Chondrocyte (in vitro differentiated cells): Measurements from ENCODE around the gene LAG3. TPM values are rescaled to one million over a fixed set of nuclear protein-coding genes. Genes with fewer than 3 reads are reported as not detected.

ENCODE experiments used
- DNase-seq: peaks from one replicate; pipeline ENCODE4 v3.0.0; 2021; ENCODE audit warnings: mixed read lengths, low spot score
- H3K27ac Mint-ChIP-seq: one replicate; pipeline ENCODE4 v1.8.0; 2021; ENCODE audit warnings: mild to moderate bottlenecking, moderate library complexity, mixed read lengths; ENCODE audit not compliant: unreplicated experiment
- H3K27me3 Mint-ChIP-seq: 2 replicates; pipeline ENCODE4 v1.8.0; 2021; ENCODE audit warnings: low read depth, mixed read lengths
- H3K36me3 Mint-ChIP-seq: 2 replicates; pipeline ENCODE4 v1.8.0; 2021; ENCODE audit warnings: low read depth, mixed read lengths
- H3K4me1 Mint-ChIP-seq: 2 replicates; pipeline ENCODE4 v1.8.0; 2021; ENCODE audit warnings: low read depth, mild to moderate bottlenecking, mixed read lengths
- H3K4me3 Mint-ChIP-seq: one replicate; pipeline ENCODE4 v1.8.0; 2021; ENCODE audit warnings: mild to moderate bottlenecking, moderate library complexity, mixed read lengths; ENCODE audit not compliant: unreplicated experiment
- H3K9me3 Mint-ChIP-seq: 2 replicates; pipeline ENCODE4 v1.8.0; 2021; ENCODE audit warnings: low read depth, mixed read lengths
- CTCF ChIP-seq: fragments of 200-600 bp; sonication (generic); IDR thresholded peaks from 2 replicates; pipeline ENCODE4 v1.5.0; 2021; ENCODE audit warnings: antibody characterized with exemption, mild to moderate bottlenecking, moderate library complexity
- total RNA-seq: library from RNA; stranded (reverse); gene quantifications from 3 replicates; pipeline ENCODE4 v1.2.1, GENCODE V29; 2021

LAG3 gene
- total RNA-seq, 1 donor from 2014 or later = 1.0 TPM

GRCh38 chr12:6810758-6811157, 38.4 kb downstream of the LAG3 start:
- H3K27me3 Mint-ChIP-seq = no peaks in the 10 kb centered on the region
- H3K27ac Mint-ChIP-seq = no peak overlapping the region
- no peak overlapping the region for H3K4me3 Mint-ChIP-seq
- no peaks in the 10 kb centered on the region for H3K9me3 Mint-ChIP-seq
- TF ChIP-seq CTCF = no peak
- no peaks in the 10 kb centered on the region for H3K36me3 Mint-ChIP-seq
- no peak for DNase-seq
- no peaks in the 10 kb centered on the region for H3K4me1 Mint-ChIP-seq

DNA sequence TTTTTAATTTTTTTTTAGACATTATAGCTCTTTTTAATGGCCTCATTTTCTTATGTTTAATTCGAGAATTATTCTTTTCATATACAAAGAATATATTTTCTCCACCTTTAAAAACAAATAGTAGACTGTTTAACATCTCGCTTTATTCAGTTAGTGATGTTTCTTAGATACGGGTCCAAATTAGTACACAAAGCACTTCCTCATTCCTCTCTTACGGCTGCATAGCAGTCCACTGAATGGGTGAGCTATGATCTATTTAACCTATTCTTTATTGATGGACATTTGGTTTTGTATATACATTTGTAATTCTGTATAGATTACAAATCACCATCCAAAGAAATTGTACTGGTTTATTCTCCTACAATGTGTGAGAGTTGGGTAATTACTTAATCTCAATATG, 41.0 kb downstream of the LAG3 start:
- TF ChIP-seq CTCF = no peak
- H3K27me3 Mint-ChIP-seq = peaks cover 3% of the 10 kb centered on the region
- no peaks in the 10 kb centered on the region for H3K36me3 Mint-ChIP-seq
- DNase-seq = no peak
- no peak overlapping the region for H3K27ac Mint-ChIP-seq
- H3K4me1 Mint-ChIP-seq = no peaks in the 10 kb centered on the region
- no peaks in the 10 kb centered on the region for H3K9me3 Mint-ChIP-seq
- H3K4me3 Mint-ChIP-seq = no peak overlapping the region

GRCh38 chr12:6816598-6816997, 44.3 kb downstream of the LAG3 start:
- no peak for DNase-seq
- no peaks in the 10 kb centered on the region for H3K36me3 Mint-ChIP-seq
- H3K27me3 Mint-ChIP-seq = peaks cover 3% of the 10 kb centered on the region
- H3K4me3 Mint-ChIP-seq = no peak overlapping the region
- H3K9me3 Mint-ChIP-seq = no peaks in the 10 kb centered on the region
- H3K27ac Mint-ChIP-seq = no peak overlapping the region
- H3K4me1 Mint-ChIP-seq = peaks cover 18% of the 10 kb centered on the region
- no peak for TF ChIP-seq CTCF

DNA sequence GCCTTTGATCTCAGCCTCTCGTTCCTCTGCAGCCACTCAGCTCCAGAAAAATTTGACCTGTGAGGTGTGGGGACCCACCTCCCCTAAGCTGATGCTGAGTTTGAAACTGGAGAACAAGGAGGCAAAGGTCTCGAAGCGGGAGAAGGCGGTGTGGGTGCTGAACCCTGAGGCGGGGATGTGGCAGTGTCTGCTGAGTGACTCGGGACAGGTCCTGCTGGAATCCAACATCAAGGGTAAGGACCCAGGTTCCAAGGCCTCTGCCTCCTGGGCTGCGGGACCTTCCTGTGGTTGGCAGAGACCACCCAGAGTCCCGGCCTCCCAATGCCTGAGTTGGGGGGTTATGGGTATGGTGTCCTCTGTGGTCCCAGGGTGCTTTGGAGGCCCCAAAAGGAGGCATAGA, 44.8 kb downstream of the LAG3 start:
- Mint-ChIP-seq H3K27me3 (peaks cover 3% of the 10 kb centered on the region), H3K9me3 (no peaks in the 10 kb centered on the region), H3K36me3 (no peaks in the 10 kb centered on the region), H3K4me1 (peaks cover 21% of the 10 kb centered on the region), H3K27ac (no peak overlapping the region), H3K4me3 (no peak overlapping the region)
- TF ChIP-seq CTCF = no peak
- no peak for DNase-seq

DNA sequence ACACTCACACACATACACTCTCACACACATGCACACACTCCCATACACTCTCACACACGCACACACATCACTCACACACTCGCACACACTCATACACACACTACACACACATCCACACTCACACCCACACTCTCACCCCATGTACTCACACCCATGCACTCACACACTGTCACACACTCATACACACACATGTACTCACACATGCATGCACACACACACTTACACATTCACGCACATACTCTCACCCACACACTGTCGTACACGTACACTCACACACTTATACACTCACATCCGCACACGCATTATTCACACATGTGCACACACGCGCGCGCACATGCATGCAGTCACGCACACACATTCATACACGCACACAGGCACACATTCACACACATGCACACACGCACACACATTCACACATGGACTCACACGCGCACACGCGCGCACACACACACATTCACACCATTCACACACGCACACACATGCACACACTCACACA, 45.4 kb downstream of the LAG3 start:
- peaks cover 27% of the 10 kb centered on the region for H3K4me1 Mint-ChIP-seq
- H3K27ac Mint-ChIP-seq = no peak overlapping the region
- no peaks in the 10 kb centered on the region for H3K9me3 Mint-ChIP-seq
- no peak overlapping the region for H3K4me3 Mint-ChIP-seq
- DNase-seq = no peak
- no peaks in the 10 kb centered on the region for H3K36me3 Mint-ChIP-seq
- no peak for TF ChIP-seq CTCF
- peaks cover 3% of the 10 kb centered on the region for H3K27me3 Mint-ChIP-seq
